ENCODE results near the gene C16orf78.

GRCh38 chr16:49400611-49401010 lies 27.0 kb downstream of the C16orf78 start:
- TF ChIP-seq CTCF (conservative IDR thresholded peaks at IDR 0.05) (no peak), EZH2 (IDR thresholded peaks at IDR 0.05; ENCODE audit: low read depth) (no peak)

All from PC-9 (cell line).